ENCODE results near the gene MB21D2. TPM values are rescaled to one million over a fixed set of nuclear protein-coding genes. Genes with fewer than 3 reads are reported as not detected.
"Not testable (repeated sequence)": the region's sequence is repeated elsewhere in the genome, so short reads cannot be mapped to it uniquely, and the experiment has no call there.

MB21D2 gene, protein sequence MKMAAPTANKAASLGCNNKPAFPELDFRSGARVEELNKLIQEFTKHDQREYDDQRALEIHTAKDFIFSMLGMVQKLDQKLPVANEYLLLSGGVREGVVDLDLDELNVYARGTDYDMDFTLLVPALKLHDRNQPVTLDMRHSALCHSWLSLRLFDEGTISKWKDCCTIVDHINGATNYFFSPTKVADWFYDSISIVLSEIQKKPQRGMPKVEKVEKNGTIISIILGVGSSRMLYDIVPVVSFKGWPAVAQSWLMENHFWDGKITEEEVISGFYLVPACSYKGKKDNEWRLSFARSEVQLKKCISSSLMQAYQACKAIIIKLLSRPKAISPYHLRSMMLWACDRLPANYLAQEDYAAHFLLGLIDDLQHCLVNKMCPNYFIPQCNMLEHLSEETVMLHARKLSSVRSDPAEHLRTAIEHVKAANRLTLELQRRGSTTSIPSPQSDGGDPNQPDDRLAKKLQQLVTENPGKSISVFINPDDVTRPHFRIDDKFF
- 10 to 100 TPM in 2 of 4 donors, 1 to 10 TPM in 2; 5.0 to 21.8 (median 11.9) TPM for total RNA-seq

GRCh38 chr3:192917404-192918274, at the start of gene MB21D2:
Gene MB21D2, minus strand, starts transcription at chr3:192917856. Its CDS starts 16 bp downstream, at chr3:192917840.
- no peaks in the 10 kb centered on the region for H3K27me3 ChIP-seq
- H3K36me3 ChIP-seq, result no peaks in the 10 kb centered on the region
- TF ChIP-seq CTCF (IDR thresholded peaks at IDR 0.05) (peak in 2 of 4 experiments; percentile 2 to 29), POLR2A (IDR thresholded peaks at IDR 0.05) (peak; percentile 58 to 60)
- intact Hi-C loops (cut with DNase I; ENCODE audit: low total_unique reads), result loop anchor here (10.0 kb wide), 1 partner anchor 83 kb away; no protein-coding TSS in a partner anchor
- H3K4me1 ChIP-seq, result peaks cover 0 to 6% of the 10 kb centered on the region in 2 donors
- H3K9me3 ChIP-seq, result no peaks in the 10 kb centered on the region
- DNase-seq, result peak; percentile 76 to 80
- peak within 1 kb of the TSS; percentile 66 to 80 for H3K4me3 ChIP-seq
- peak within 1 kb of the TSS; percentile 92 to 95 for H3K27ac ChIP-seq

DNA sequence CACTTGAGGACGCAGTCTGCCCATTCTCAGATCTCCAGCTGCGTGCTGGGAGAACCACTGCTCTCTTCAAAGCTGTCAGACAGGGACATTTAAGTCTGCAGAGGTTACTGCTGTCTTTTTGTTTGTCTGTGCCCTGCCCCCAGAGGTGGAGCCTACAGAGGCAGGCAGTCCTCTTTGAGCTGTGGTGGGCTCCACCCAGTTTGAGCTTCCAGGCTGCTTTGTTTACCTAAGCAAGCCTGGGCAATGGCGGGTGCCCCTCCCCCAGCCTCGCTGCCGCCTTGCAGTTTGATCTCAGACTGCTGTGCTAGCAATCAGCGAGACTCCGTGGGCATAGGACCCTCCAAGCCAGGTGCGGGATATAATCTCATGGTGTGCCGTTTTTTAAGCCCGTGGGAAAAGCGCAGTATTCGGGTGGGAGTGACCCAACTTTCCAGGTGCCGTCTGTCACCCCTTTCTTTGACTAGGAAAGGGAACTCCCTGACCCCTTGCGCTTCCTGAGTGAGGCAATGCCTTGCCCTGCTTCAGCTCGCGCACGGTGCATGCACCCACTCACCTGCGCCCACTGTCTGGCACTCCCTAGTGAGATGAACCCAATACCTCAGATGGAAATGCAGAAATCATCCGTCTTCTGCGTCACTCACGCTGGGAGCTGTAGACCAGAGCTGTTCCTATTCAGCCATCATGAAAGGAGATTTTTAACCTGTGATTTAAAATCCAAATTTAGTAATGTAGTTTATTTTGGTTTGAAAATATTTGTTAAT, 47.5 kb upstream of the MB21D2 start:
- DNase-seq; intact Hi-C loops (cut with DNase I; ENCODE audit: low total_unique reads); H3K27ac ChIP-seq; H3K4me3 ChIP-seq; H3K9me3 ChIP-seq; H3K4me1 ChIP-seq; H3K36me3 ChIP-seq; H3K27me3 ChIP-seq: not testable (repeated sequence)

GRCh38 chr3:192959773-192960172, 42.1 kb upstream of the MB21D2 start:
- H3K36me3 ChIP-seq, result no peaks in the 10 kb centered on the region
- no peak for DNase-seq
- H3K27ac ChIP-seq, result no peak overlapping the region
- no peak overlapping the region for H3K4me3 ChIP-seq
- no peak for TF ChIP-seq CTCF (IDR thresholded peaks at IDR 0.05)
- no peak for TF ChIP-seq POLR2A (IDR thresholded peaks at IDR 0.05)
- intact Hi-C loops (cut with DNase I; ENCODE audit: low total_unique reads), result no loop called here
- H3K27me3 ChIP-seq, result no peaks in the 10 kb centered on the region
- no peaks in the 10 kb centered on the region for H3K4me1 ChIP-seq
- H3K9me3 ChIP-seq, result no peaks in the 10 kb centered on the region

DNA sequence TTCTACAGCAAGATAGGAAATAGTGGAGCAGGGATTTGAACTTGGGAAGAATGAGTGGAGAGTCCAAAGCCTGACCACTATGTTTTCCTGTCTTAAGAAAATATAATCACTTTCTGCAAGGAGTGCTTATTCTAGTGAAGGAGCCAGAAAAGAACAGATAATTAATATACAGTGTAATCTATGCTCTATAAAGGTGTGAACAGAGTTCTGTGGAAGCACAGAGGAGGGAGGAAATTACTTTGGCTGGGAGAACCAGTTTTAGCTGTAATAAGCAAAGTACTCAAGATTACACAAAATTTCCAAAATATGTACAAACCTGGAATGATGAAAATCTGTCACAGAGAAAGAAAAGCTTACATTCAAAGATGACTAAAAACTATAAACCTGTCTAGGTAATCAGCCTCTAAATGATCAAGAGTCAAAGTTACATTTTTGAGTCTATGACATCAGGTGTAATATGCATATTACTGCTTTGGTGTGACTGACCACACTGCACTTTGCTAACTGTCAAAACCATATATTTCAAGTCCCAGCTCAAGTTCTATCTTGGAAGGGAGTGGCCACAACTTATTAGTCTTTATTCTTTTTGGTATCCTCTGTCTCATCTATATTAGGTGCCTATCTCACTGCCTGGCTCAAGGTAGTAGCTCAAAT, 40.7 kb upstream of the MB21D2 start:
- Histone ChIP-seq H3K27me3 (no peaks in the 10 kb centered on the region), H3K4me1 (no peaks in the 10 kb centered on the region), H3K36me3 (no peaks in the 10 kb centered on the region), H3K27ac (peak overlapping the region; percentile 17 to 27), H3K9me3 (no peaks in the 10 kb centered on the region), H3K4me3 (no peak overlapping the region)
- DNase-seq, result no peak
- intact Hi-C loops (cut with DNase I; ENCODE audit: low total_unique reads), result no loop called here
- TF ChIP-seq POLR2A (IDR thresholded peaks at IDR 0.05) (no peak), CTCF (IDR thresholded peaks at IDR 0.05) (no peak)
